Measurements from ENCODE around the gene ZNF23. TPM values are rescaled to one million over a fixed set of nuclear protein-coding genes. Genes with fewer than 3 reads are reported as not detected.
A peak's percentile ranks its signal among the peaks of the same experiment; 100 is the strongest.

The ZNF23 gene
- total RNA-seq, 2 donors from 2014 or later: 4.4 to 5.3 TPM

DNA sequence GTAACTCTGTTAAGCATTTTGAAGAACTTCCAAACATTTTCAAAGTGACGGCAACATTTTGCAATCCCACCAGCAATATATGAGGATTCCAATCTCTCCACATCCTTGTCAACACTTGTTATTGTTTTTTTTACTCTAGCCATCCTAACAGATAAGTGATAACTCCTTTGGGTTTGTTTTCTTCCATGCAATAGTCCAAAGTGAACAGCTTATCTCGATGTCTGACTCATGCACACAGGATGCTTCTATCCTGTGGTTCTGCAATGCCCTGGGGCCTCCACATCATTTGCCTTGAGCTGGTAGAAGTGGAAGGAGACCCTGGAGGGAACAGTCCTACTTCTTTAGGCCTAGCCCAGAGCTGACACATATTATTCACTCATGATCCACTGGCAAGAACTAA is 33.2 kb downstream of the ZNF23 start:
- 69 to 83% methylated on average over 2 of the region's 2 CpGs for WGBS, 2 donors
- TF ChIP-seq, protein P1, sequence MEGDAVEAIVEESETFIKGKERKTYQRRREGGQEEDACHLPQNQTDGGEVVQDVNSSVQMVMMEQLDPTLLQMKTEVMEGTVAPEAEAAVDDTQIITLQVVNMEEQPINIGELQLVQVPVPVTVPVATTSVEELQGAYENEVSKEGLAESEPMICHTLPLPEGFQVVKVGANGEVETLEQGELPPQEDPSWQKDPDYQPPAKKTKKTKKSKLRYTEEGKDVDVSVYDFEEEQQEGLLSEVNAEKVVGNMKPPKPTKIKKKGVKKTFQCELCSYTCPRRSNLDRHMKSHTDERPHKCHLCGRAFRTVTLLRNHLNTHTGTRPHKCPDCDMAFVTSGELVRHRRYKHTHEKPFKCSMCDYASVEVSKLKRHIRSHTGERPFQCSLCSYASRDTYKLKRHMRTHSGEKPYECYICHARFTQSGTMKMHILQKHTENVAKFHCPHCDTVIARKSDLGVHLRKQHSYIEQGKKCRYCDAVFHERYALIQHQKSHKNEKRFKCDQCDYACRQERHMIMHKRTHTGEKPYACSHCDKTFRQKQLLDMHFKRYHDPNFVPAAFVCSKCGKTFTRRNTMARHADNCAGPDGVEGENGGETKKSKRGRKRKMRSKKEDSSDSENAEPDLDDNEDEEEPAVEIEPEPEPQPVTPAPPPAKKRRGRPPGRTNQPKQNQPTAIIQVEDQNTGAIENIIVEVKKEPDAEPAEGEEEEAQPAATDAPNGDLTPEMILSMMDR (IDR thresholded peaks at IDR 0.05): no peak
- TF ChIP-seq POLR2A (IDR thresholded peaks at IDR 0.05): no peak
- Histone ChIP-seq H3K9me3 (no peaks in the 10 kb centered on the region), H3K4me3 (no peak overlapping the region), H3K27me3 (no peaks in the 10 kb centered on the region), H3K27ac (no peak overlapping the region), H3K4me1 (no peaks in the 10 kb centered on the region), H3K36me3 (replicated peaks in 1 of 2; ENCODE audit: insufficient read depth in 1 of 2, low read depth in 2 of 2) (no peaks in the 10 kb centered on the region)
- DNase-seq (no peak), ATAC-seq (no peak)
- intact Hi-C loops (cut with DNase I): no loop called here

DNA sequence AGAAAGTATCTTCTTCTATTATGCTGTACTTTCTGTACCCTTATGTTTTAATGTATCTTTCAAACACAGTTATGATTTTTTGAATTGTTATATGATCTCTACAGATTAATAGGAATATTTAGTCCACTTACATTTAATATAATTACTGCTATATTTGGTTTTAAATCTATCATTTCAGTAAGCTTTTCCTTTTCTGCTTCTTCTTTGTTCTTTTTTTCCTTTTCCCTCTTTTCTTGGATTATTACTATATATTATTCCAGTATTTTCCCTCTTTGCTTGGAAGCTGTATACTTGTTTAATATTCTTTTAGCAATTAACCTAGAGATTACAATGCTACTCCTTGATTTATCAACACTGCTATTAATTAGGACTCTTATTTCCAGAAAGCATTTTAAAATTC is 33.7 kb downstream of the ZNF23 start:
- H3K36me3 ChIP-seq (replicated peaks in 1 of 2; ENCODE audit: insufficient read depth in 1 of 2, low read depth in 2 of 2): no peaks in the 10 kb centered on the region
- no peak for ATAC-seq
- no peaks in the 10 kb centered on the region for H3K4me1 ChIP-seq
- no peak for DNase-seq
- TF ChIP-seq POLR2A (IDR thresholded peaks at IDR 0.05): no peak
- TF ChIP-seq, protein P1 (IDR thresholded peaks at IDR 0.05): no peak
- intact Hi-C loops (cut with DNase I): no loop called here
- no peaks in the 10 kb centered on the region for H3K27me3 ChIP-seq
- no peaks in the 10 kb centered on the region for H3K9me3 ChIP-seq
- H3K4me3 ChIP-seq: no peak overlapping the region
- H3K27ac ChIP-seq: no peak overlapping the region

- H3K4me1 ChIP-seq: no peaks in the 10 kb centered on the region
- H3K27ac ChIP-seq: peak overlapping the region in 1 of 4 donors; percentile 55
- no peak overlapping the region for H3K4me3 ChIP-seq
- intact Hi-C loops (cut with DNase I): no loop called here
- TF ChIP-seq, protein P1 (IDR thresholded peaks at IDR 0.05): no peak
- TF ChIP-seq POLR2A (IDR thresholded peaks at IDR 0.05): no peak
- ATAC-seq (no peak), DNase-seq (no peak)
- no peaks in the 10 kb centered on the region for H3K27me3 ChIP-seq
- H3K36me3 ChIP-seq (replicated peaks in 1 of 2; ENCODE audit: insufficient read depth in 1 of 2, low read depth in 2 of 2): no peaks in the 10 kb centered on the region
- WGBS, 2 donors: 48 to 56% methylated on average over 12 of the region's 12 CpGs
- no peaks in the 10 kb centered on the region for H3K9me3 ChIP-seq
These were observed 35.0 kb downstream of the ZNF23 start for GRCh38 chr16:71426880-71427615.

GRCh38 chr16:71426069-71426879 is 35.8 kb downstream of the ZNF23 start:
- H3K27me3 ChIP-seq: no peaks in the 10 kb centered on the region
- no peaks in the 10 kb centered on the region for H3K4me1 ChIP-seq
- DNase-seq: peak; percentile 31 to 76 (median 66)
- no peaks in the 10 kb centered on the region for H3K36me3 ChIP-seq (replicated peaks in 1 of 2; ENCODE audit: insufficient read depth in 1 of 2, low read depth in 2 of 2)
- TF ChIP-seq, protein P1 (IDR thresholded peaks at IDR 0.05): no peak
- TF ChIP-seq POLR2A (IDR thresholded peaks at IDR 0.05): no peak
- no peaks in the 10 kb centered on the region for H3K9me3 ChIP-seq
- WGBS, 2 donors: 0 to 3% methylated on average over 9 to 36 of the region's 48 CpGs
- peak overlapping the region in 1 of 4 donors; percentile 55 for H3K27ac ChIP-seq
- ATAC-seq: peak; percentile 33
- no peak overlapping the region for H3K4me3 ChIP-seq
- intact Hi-C loops (cut with DNase I): no loop called here

All from body of pancreas (tissue), 4 donors.